Immature natural killer cell (primary cell): ENCODE measurements around the gene SSU72. TPM values are rescaled to one million over a fixed set of nuclear protein-coding genes. Genes with fewer than 3 reads are reported as not detected.
"Not testable (repeated sequence)": the region's sequence is repeated elsewhere in the genome, so short reads cannot be mapped to it uniquely, and the experiment has no call there.

Source experiments
- DNase-seq, 3 donors: peaks; one replicate each; pipeline ENCODE4 v3.0.0; 2022; ENCODE audit warnings: mixed read lengths in 1 of 3
- H3K27ac Mint-ChIP-seq, 6 donors: one replicate each; pipeline ENCODE4 v1.8.0; 2020; ENCODE audit warnings: mixed read lengths in 6 of 6, mild to moderate bottlenecking in 5 of 6, inconsistent platforms in 4 of 6, moderate library complexity in 3 of 6
- H3K27me3 Mint-ChIP-seq, 3 donors: one replicate each; pipeline ENCODE4 v1.8.0; 2020 to 2021; ENCODE audit warnings: low read depth in 3 of 3, mild to moderate bottlenecking in 3 of 3, mixed read lengths in 3 of 3, moderate library complexity in 3 of 3, inconsistent platforms in 1 of 3
- H3K36me3 Mint-ChIP-seq, 3 donors: one replicate each; pipeline ENCODE4 v1.8.0; 2020; ENCODE audit warnings: mixed read lengths in 3 of 3, inconsistent platforms in 2 of 3, mild to moderate bottlenecking in 2 of 3
- H3K4me1 Mint-ChIP-seq, 2 donors: one replicate each; pipeline ENCODE4 v1.8.0; 2020; ENCODE audit warnings: inconsistent platforms in 2 of 2, mild to moderate bottlenecking in 2 of 2, mixed read lengths in 2 of 2, moderate library complexity in 1 of 2
- H3K4me3 Mint-ChIP-seq, 5 donors: one replicate each; pipeline ENCODE4 v1.8.0; 2020; ENCODE audit warnings: mild to moderate bottlenecking in 5 of 5, mixed read lengths in 5 of 5, inconsistent platforms in 3 of 5, moderate library complexity in 3 of 5
- H3K9me3 Mint-ChIP-seq, 6 donors: one replicate each; pipeline ENCODE4 v1.8.0; 2020; ENCODE audit warnings: mild to moderate bottlenecking in 6 of 6, mixed read lengths in 6 of 6, inconsistent platforms in 4 of 6, moderate library complexity in 3 of 6
- polyA plus RNA-seq, 3 donors: library from polyadenylated mRNA; unstranded; fragments of 300-500 nt; fragmentation: Illumina TruSeq; gene quantifications; one replicate each; pipeline ENCODE4 v1.2.3, GENCODE V29; 2021

The SSU72 gene
- polyA plus RNA-seq, 3 donors from 2014 or later, result 159 to 241 (median 160) TPM

DNA sequence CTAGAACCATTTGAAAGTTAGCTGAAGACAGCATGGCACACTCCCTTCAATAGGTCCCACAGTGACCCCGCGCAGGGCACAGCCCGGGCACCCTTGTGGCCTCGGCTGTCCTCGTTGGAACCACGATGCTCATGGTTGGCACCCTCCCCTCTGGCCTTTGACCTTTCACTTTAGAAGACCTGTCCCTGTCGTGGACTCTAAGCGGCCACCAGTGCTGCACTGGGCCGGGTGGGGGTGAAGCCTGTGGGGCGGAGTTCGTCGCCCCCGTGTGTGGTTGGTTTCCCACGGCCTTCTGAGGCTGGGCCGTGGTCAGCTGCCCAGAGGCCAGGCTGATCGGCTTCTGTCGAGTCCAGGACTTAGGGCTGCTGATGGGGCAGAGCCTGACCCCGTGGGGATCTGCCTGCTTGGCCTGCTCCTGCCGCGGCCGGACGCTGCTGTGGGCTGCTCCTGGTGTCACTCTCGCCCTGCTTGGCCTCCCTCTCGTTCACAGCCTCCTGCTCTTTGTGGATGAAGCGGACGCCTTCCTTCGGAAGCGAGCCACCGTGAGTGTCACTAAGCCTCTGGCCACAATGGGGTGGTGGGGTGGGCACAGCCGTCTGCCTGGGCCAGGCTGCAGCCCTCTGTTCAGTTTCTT is 49.8 kb downstream of the SSU72 start:
- H3K4me1 Mint-ChIP-seq, H3K36me3 Mint-ChIP-seq, DNase-seq, H3K9me3 Mint-ChIP-seq, H3K27me3 Mint-ChIP-seq, H3K4me3 Mint-ChIP-seq: not testable (repeated sequence)
- H3K27ac Mint-ChIP-seq, result peak overlapping the region in 1 of 6 donors; percentile 34

DNA sequence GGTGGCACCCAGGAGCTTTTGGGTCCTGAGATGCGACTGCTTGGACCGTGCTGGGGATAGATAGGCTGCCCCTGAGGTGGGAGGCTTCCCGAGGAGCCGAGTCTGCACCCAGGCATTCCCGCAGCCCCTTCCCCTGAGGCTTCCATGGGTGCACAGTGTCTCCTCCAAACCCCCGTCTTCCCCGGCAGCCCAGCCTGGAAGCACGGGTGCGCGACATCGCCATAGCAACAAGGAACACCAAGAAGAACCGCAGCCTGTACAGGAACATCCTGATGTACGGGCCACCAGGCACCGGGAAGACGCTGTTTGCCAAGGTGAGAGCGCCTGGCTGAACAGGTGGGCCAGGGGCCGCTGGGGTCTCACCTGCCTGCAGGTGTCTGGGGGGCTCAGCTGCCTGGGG is 51.0 kb downstream of the SSU72 start:
- DNase-seq, H3K27me3 Mint-ChIP-seq, H3K9me3 Mint-ChIP-seq, H3K36me3 Mint-ChIP-seq, H3K4me3 Mint-ChIP-seq, H3K27ac Mint-ChIP-seq, H3K4me1 Mint-ChIP-seq: not testable (repeated sequence)

DNA sequence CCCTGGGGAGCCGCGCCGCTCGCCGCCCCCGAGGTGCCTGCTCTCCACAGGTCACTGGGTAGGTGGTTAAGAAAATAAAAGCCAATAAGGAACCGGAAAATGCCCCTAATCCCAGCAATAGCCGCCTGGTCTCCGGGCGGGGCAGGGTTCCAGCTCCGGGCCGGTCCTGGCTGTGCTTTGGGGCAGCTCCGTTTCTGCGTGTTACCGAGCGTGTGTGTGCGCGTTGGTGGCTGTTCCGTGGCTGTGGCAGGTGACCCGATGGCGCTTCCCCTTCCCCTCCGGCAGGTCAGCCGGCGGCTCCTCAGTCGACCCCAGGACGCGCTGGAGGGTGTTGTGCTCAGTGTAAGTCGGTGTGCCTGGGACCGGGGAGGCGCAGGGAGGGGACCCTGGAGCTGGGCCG is 51.4 kb downstream of the SSU72 start:
- not testable (repeated sequence) for H3K27me3 Mint-ChIP-seq, H3K27ac Mint-ChIP-seq, H3K4me3 Mint-ChIP-seq, H3K4me1 Mint-ChIP-seq, H3K9me3 Mint-ChIP-seq, DNase-seq, H3K36me3 Mint-ChIP-seq

DNA sequence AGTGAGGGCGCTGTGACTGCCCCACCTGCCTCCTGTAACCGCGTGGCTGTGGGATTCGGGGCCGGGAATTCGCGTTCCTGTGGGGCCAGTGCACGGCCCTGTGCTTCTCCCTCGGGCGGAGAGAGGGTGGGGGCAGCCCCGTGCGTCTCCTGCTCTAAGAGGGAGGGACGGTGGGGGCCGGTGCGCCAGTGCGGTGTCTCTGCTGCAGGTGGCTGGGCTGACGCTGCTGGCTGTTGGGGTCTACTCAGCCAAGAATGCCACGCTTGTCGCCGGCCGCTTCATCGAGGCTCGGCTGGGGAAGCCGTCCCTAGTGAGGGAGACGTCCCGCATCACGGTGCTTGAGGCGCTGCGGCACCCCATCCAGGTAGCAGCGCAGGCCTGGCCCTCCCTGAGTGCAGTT is 52.1 kb downstream of the SSU72 start:
- not testable (repeated sequence) for H3K27ac Mint-ChIP-seq, H3K27me3 Mint-ChIP-seq, H3K4me3 Mint-ChIP-seq, H3K4me1 Mint-ChIP-seq, H3K9me3 Mint-ChIP-seq, DNase-seq
- peaks cover 0 to 10% (median 0%) of the 10 kb centered on the region in 3 donors for H3K36me3 Mint-ChIP-seq

DNA sequence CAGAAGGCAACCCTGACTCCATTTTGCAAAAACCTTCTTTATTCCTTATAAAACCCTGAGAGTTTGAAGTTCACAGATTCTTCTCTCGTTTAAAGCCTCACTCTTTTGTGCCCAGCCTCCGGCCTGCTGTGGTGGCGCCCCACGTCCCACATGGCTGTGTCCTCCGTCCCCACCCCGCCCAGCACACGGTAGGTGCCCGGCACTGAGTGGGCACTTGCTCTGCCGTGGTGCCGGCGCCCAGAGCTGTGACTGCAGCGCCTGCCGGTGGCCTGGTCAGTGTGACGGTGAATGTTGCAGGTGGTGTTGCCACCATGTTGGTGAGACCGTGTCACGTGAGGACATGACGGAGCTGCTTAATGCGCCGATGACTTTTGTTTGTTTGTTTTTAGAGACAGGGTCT is 53.3 kb downstream of the SSU72 start:
- peaks cover 0 to 10% (median 0%) of the 10 kb centered on the region in 3 donors for H3K36me3 Mint-ChIP-seq
- peaks cover 0 to 5% of the 10 kb centered on the region in 2 donors for H3K4me1 Mint-ChIP-seq
- no peaks in the 10 kb centered on the region for H3K9me3 Mint-ChIP-seq
- H3K27ac Mint-ChIP-seq, result no peak overlapping the region
- H3K27me3 Mint-ChIP-seq, result peaks cover 0 to 2% (median 0%) of the 10 kb centered on the region in 3 donors
- no peak for DNase-seq
- H3K4me3 Mint-ChIP-seq, result no peak overlapping the region

DNA sequence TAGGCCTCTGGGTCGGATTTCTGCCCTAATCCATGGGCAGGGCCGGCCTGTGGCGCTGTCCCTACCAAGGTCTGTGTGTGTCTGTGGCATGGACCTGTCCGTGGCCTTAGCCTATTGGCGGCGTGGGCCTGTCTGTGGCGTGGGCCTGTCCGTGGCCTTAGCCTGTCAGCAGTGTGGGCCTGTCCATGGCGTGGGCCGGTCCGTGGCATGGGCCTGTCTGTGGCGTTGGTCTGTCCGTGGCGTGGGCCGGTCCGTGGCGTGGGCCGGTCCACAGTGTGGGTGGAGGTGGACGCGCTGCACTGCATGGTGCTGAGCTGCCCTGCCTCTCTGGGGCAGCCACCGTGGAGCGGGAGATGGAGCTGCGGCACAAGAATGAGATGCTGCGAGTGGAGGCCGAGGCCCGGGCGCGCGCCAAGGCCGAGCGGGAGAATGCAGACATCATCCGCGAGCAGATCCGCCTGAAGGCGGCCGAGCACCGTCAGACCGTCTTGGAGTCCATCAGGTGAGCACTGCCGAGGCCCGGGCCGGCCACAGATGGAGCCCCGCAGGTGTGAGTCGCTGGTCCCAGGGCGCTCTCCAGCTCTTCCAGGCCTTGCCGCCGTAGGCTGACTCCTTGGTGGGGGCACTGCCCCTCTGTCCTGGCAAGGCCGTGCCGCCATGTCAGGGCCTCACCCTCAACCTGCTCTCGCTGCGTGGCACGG is 54.7 kb downstream of the SSU72 start:
- H3K4me3 Mint-ChIP-seq, H3K27ac Mint-ChIP-seq, H3K27me3 Mint-ChIP-seq: not testable (repeated sequence)

DNA sequence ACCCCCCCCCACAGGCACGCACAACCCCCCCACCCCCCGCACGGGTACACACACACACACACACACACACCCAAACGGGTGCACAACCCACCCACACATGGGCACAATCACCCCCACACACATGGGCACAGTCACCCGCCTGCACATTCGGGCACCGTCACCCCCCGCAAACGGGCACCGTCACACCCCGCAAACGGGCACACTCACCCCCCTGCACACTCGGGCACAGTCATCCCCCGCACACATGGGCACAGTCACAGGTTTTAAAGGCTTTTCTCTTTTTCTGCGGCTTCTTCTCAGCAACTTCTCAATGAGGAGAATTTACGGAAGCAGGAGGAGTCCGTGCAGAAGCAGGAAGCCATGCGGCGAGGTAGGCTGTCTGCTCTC is 56.0 kb downstream of the SSU72 start:
- not testable (repeated sequence) for H3K27ac Mint-ChIP-seq, H3K4me1 Mint-ChIP-seq, H3K27me3 Mint-ChIP-seq, H3K9me3 Mint-ChIP-seq, DNase-seq, H3K4me3 Mint-ChIP-seq
- H3K36me3 Mint-ChIP-seq, result peaks cover 0 to 10% (median 0%) of the 10 kb centered on the region in 3 donors

More for the DNA sequence above, 54.7 kb downstream of the SSU72 start:
- DNase-seq, H3K9me3 Mint-ChIP-seq, H3K4me1 Mint-ChIP-seq: not testable (repeated sequence)
- H3K36me3 Mint-ChIP-seq, result peaks cover 0 to 10% (median 0%) of the 10 kb centered on the region in 3 donors

DNA sequence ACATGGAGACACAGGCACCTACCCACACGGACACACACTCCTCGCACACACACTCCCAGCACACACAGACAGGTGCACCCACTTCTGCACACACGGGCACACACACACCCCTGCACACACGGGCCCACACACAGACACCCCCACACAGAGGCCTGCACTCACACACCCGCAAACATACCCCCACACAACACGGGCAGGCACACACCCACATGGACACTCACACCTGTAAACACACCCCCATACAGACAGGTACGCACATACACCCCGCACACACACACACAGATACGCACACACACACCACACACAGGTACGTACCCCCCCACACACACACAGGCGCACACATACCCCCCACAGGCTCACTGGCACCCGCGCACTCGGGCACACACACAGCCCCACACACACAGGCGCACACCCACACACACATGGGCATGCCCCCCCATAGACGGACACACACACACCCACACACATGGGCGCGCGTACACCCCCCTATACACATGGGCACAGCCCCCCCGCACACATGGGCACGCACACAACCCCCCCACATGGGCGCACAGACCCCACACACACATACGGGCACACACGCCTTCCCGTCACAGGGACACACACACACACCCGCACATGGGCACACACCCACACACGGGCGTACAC is 56.6 kb downstream of the SSU72 start:
- Mint-ChIP-seq H3K9me3 (no peaks in the 10 kb centered on the region), H3K27ac (peak overlapping the region in 2 of 6 donors; percentile 22 to 54), H3K27me3 (no peaks in the 10 kb centered on the region), H3K36me3 (peaks cover 0 to 10% (median 0%) of the 10 kb centered on the region in 3 donors), H3K4me1 (peaks cover 0 to 7% of the 10 kb centered on the region in 2 donors), H3K4me3 (no peak overlapping the region)
- no peak for DNase-seq

DNA sequence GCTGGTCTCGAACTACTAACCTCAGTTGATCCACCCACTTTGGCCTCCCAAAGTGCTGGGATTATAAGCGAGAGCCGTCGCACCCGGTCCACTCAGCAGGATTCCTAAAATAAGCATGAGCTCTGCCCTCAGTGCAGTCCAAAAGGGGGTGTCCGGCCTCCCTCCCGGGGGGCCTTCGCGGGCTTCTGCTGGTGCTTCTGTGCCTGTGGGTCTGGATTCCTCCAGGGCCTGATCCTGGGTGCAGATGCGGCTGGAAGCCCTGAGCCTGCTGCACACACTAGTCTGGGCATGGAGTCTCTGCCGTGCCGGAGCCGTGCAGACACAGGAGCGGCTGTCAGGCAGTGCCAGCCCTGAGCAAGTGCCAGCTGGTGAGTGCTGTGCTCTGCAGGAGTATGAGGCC is 57.7 kb downstream of the SSU72 start:
- not testable (repeated sequence) for H3K4me3 Mint-ChIP-seq, H3K9me3 Mint-ChIP-seq, H3K27me3 Mint-ChIP-seq

DNA sequence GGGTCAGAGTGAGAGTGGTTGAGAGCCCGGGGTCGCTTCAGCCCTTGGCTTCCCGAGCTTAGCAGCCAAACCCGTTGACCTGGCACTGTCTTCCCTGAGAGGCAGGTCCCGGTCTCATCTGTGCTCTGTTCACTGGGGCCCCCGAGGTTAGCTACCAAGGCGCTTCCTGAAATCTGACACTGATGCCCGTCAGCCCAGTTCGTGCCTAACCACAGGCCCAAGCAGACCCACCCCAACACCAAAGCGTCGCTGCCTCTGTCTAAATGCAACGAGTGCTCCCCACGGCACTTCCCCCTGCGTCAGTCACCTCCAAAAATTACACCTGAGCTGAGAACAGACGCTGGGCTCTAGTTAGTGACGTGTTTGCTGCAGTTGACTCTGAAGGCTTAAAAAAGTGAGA is 60.3 kb downstream of the SSU72 start:
- not testable (repeated sequence) for H3K27ac Mint-ChIP-seq, DNase-seq, H3K9me3 Mint-ChIP-seq, H3K27me3 Mint-ChIP-seq, H3K4me3 Mint-ChIP-seq
- peaks cover 9 to 19% of the 10 kb centered on the region in 2 donors for H3K4me1 Mint-ChIP-seq
- H3K36me3 Mint-ChIP-seq, result peaks cover 0 to 10% (median 0%) of the 10 kb centered on the region in 3 donors

More for the DNA sequence above, 57.7 kb downstream of the SSU72 start:
- H3K4me1 Mint-ChIP-seq, result peaks cover 0 to 12% of the 10 kb centered on the region in 2 donors
- H3K36me3 Mint-ChIP-seq, result peaks cover 0 to 10% (median 0%) of the 10 kb centered on the region in 3 donors
- H3K27ac Mint-ChIP-seq, DNase-seq: not testable (repeated sequence)

DNA sequence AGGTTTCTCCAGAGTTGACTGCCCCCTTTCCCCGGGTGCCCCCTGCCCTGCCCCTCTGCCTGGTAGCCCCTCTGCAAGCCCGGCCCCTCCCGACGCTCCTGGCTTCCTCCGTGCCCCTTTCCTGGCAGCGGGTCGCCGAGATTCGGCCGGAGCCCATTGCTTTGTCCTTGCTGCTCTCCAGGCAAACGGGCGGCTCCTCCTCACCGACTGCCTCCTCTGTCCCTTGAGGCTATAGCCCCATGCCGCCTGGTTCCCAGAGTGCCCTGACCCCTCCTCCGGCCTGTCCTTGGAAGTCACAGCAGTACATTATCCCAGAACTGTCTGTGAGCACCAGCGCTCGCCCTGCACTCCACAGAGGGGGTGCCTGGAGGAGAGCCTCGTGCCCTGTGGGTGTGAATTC is 61.0 kb downstream of the SSU72 start:
- H3K9me3 Mint-ChIP-seq, H3K27me3 Mint-ChIP-seq, DNase-seq: not testable (repeated sequence)
- Mint-ChIP-seq H3K4me3 (peak overlapping the region; percentile 29 to 65 (median 52)), H3K36me3 (peaks cover 0 to 10% (median 0%) of the 10 kb centered on the region in 3 donors), H3K4me1 (peaks cover 9 to 19% of the 10 kb centered on the region in 2 donors), H3K27ac (peak overlapping the region in 2 of 6 donors; percentile 11 to 58)

DNA sequence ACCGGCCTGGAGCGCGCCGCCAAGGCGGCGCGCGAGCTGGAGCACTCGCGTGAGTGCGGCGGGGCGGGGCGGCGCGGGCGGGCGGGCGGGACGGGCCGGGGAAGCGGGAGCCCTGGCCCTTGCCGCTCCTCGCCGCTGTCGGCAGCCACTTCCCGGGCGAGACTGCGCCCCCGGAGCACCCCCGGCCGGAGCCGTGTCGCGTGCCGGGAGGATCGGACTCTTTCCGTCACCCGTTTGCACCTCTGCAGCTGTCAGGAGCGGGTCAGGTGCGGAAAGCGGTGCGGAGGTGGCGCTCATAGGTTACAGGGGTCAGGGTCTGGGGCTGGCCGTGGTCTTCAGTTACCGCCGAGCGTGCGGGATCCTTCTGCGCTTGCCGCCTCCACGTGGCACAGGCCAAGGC is 62.2 kb downstream of the SSU72 start:
- peak overlapping the region in 2 of 6 donors; percentile 45 to 61 for H3K27ac Mint-ChIP-seq
- not testable (repeated sequence) for H3K36me3 Mint-ChIP-seq, H3K27me3 Mint-ChIP-seq, H3K9me3 Mint-ChIP-seq
- peak in 2 of 3 donors; percentile 39 to 48 for DNase-seq
- H3K4me1 Mint-ChIP-seq, result peaks cover 9 to 14% of the 10 kb centered on the region in 2 donors
- peak overlapping the region in 4 of 5 donors; percentile 60 to 67 (median 64) for H3K4me3 Mint-ChIP-seq

DNA sequence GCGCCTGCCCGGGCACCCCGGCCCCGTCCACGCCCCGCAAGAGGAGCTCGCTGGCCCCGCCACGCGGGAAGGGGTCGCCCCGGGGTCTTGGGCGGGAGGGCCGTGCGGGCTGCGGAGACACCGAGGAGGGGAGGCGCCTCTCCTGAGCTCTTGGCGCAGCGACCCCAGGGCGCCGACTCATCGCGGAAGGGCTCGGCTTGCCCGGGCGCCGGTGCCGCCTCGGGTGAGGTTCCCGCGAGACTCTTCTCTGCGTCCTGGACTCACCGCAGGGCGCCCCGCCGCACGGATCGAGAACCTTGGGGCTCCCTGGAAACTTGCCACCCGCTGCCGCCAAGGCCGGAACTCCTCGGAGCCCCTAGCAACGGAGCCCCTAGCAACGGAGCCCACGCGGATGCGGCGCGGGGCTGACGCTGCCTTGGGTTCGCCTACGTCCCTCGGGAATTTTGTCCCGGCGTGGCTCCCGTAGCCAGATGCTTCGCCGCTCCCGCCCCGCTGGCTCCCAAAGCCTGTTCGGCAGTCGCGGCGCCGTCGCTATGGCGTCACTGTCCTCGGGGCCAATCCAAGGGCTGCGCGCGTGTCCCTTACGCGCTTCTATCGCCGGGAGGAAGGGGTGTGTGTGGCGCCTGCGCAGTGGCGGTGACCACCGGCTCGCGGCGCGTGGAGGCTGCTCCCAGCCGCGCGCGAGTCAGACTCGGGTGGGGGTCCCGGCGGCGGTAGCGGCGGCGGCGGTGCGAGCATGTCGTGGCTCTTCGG is 63.0 kb downstream of the SSU72 start, which contains the start of gene ATAD3A:
TSS of gene ATAD3A (plus strand) at position 630 of the 753 bp plus-strand sequence. CDS start at position 737, 107 bp downstream.
- peaks cover 4 to 7% (median 4%) of the 10 kb centered on the region in 3 donors for H3K27me3 Mint-ChIP-seq
- no peaks in the 10 kb centered on the region for H3K9me3 Mint-ChIP-seq
- peak within 1 kb of the TSS; percentile 86 to 97 (median 94) for H3K27ac Mint-ChIP-seq
- peak; percentile 93 to 94 (median 94) for DNase-seq
- no peaks in the 10 kb centered on the region for H3K36me3 Mint-ChIP-seq
- H3K4me1 Mint-ChIP-seq, result peaks cover 9 to 14% of the 10 kb centered on the region in 2 donors
- H3K4me3 Mint-ChIP-seq, result peak within 1 kb of the TSS; percentile 89 to 98 (median 93)
